ENCODE measurements around the gene RNASE1.

RNASE1 gene

DNA sequence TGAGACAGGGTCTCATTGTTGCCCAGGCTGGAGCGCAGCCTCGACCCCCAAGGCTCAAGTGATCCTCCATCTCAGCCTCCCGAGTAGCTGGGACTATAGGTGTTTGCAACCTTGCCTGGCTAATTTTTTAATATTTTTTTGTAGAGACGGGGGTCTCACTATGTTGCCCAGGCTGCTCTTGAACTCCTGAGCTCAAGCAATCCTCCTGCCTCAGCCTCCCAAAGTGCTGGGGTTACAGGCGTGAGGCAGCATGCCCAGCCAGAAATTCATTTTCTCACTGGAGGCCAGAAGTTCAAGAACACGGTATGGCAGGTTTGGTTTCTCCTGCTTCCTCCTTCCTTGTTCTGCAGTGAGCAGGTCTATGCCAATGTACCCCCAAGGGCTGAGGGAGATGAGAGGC, 3.7 kb downstream of the RNASE1 start:
- DNase-seq (ENCODE audit: low spot score) = no peak
- Mint-ChIP-seq H3K9me3 (no peaks in the 10 kb centered on the region), H3K36me3 (ENCODE audit: low read depth) (no peaks in the 10 kb centered on the region), H3K27me3 (ENCODE audit: low read depth) (peaks cover 7% of the 10 kb centered on the region), H3K27ac (no peak overlapping the region), H3K4me1 (ENCODE audit: low read depth) (peaks cover 5% of the 10 kb centered on the region), H3K4me3 (no peak overlapping the region)

DNA sequence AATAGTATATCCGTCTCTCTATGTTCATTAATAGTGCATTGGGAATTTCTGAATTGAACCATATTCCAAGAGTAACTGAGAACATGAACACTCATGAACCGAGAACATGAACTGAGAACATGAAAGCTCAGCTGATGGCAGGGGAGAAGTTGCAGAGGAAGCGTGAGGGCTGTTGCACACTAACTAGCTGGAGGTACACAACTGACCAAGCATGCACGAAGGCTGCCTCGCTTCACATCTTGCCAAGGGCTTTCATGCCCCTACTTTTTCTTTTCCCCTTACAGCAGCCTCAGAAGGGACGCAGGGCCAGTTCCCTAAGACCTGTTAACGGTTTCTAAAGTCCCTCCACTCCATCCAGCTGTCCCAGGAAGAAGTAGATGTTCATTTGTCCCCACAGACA, 4.3 kb downstream of the RNASE1 start:
- no peak for DNase-seq (ENCODE audit: low spot score)
- H3K9me3 Mint-ChIP-seq = no peaks in the 10 kb centered on the region
- no peaks in the 10 kb centered on the region for H3K36me3 Mint-ChIP-seq (ENCODE audit: low read depth)
- H3K4me3 Mint-ChIP-seq = no peak overlapping the region
- no peak overlapping the region for H3K27ac Mint-ChIP-seq
- H3K4me1 Mint-ChIP-seq (ENCODE audit: low read depth) = peaks cover 5% of the 10 kb centered on the region
- peaks cover 7% of the 10 kb centered on the region for H3K27me3 Mint-ChIP-seq (ENCODE audit: low read depth)

DNA sequence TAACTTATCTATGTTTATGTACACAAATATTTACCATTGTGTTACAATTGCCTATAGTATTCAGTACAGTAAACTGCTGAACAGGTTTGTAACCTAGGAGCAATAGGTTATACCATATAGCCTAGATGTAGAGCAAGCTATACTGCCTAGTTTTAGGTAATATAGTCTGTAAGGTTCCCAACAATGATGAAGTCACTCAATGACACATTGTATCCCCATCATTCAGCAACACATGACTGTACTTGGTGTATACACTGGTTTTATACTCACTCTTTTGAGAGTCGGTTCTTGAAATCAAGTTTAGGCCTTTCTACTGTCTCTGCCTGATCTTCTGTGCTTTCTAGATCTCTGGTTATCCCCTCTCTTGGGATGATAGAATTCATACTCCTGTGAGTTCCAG, 5.5 kb downstream of the RNASE1 start:
- Mint-ChIP-seq H3K9me3 (no peaks in the 10 kb centered on the region), H3K4me1 (ENCODE audit: low read depth) (peaks cover 4% of the 10 kb centered on the region), H3K27ac (no peak overlapping the region), H3K4me3 (no peak overlapping the region), H3K27me3 (ENCODE audit: low read depth) (peaks cover 7% of the 10 kb centered on the region), H3K36me3 (ENCODE audit: low read depth) (no peaks in the 10 kb centered on the region)
- DNase-seq (ENCODE audit: low spot score) = no peak

DNA sequence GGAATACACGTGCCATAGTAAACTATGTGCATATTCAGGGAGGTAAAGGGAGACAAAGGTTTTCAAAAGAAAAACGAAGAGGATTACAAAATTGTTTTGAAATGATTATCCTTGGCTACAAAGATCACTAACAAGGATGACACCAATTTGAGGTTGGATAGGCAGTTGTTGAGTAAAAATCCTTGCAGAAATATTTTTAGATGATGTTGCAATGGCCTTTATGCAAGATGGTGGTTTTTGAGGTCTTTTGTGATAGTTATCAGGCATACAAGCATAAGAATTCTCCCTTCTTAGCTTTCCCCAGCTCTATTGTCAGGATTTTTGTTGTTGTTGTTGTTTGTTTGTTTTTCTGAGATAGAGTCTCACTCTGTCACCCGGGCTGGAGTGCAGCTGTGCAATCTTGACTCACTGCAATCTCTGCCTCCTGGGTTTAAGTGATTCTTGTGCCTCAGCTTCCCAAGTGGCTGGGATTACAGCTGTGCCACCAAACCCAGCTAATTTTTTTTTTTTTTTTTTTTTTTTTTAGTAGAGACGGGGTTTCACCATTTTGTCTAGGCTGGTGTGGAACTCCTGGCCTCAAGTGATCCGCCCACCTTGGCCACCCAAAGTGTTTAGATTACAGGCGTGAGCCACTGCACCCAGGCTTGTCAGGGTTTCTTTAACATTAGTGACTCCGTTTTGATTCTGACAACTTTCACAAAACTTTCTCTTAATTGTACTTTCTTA, 7.8 kb downstream of the RNASE1 start:
- H3K27ac Mint-ChIP-seq = no peak overlapping the region
- no peaks in the 10 kb centered on the region for H3K9me3 Mint-ChIP-seq
- H3K4me1 Mint-ChIP-seq (ENCODE audit: low read depth) = peaks cover 3% of the 10 kb centered on the region

DNA sequence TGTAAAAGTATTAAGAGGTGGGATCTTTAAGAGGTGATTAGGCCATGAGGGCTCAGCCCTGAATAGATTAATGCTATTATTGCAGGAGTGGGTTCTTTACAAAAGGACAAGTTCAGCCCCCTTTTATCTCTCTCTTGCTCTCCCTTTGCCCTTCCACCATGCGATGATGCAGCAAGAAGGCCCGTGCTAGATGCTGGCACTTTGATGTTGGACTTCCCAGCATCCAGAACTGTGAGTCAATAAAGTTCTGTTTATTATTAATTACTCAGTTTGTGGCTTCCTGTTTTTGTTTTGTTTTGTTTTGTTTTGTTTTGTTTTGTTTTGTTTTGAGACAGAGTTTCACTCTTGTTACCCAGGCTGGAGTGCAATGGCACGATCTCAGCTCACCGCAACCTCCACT, 10.1 kb downstream of the RNASE1 start:
- no peak for DNase-seq (ENCODE audit: low spot score)
- Mint-ChIP-seq H3K36me3 (ENCODE audit: low read depth) (no peaks in the 10 kb centered on the region), H3K4me1 (ENCODE audit: low read depth) (peaks cover 6% of the 10 kb centered on the region), H3K27me3 (ENCODE audit: low read depth) (no peaks in the 10 kb centered on the region), H3K4me3 (no peak overlapping the region), H3K27ac (no peak overlapping the region), H3K9me3 (no peaks in the 10 kb centered on the region)

More for the DNA sequence above, 7.8 kb downstream of the RNASE1 start:
- Mint-ChIP-seq H3K4me3 (no peak overlapping the region), H3K36me3 (ENCODE audit: low read depth) (no peaks in the 10 kb centered on the region), H3K27me3 (ENCODE audit: low read depth) (peaks cover 2% of the 10 kb centered on the region)
- no peak for DNase-seq (ENCODE audit: low spot score)

DNA sequence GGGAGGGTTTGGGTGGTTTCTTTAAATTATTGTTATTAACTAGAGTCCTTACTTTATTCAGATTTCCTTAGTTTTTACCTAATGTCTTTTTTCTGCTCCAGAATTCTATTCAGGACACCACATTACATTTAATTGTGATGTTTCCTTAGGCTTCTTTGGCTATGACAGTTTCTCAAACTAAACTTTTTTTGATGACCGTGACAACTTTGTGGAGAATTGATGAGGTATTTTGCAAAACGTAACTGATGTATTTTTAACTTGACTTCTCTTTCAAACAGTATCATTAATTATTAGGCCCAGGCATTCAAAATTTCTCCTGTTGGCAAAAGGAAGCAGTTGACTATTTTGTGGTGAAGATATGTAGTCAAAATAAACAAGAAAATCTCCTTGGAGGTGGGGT, 11.0 kb downstream of the RNASE1 start:
- DNase-seq (ENCODE audit: low spot score) = no peak
- Mint-ChIP-seq H3K9me3 (no peaks in the 10 kb centered on the region), H3K27ac (no peak overlapping the region), H3K36me3 (ENCODE audit: low read depth) (no peaks in the 10 kb centered on the region), H3K27me3 (ENCODE audit: low read depth) (no peaks in the 10 kb centered on the region), H3K4me1 (ENCODE audit: low read depth) (peaks cover 6% of the 10 kb centered on the region), H3K4me3 (no peak overlapping the region)

DNA sequence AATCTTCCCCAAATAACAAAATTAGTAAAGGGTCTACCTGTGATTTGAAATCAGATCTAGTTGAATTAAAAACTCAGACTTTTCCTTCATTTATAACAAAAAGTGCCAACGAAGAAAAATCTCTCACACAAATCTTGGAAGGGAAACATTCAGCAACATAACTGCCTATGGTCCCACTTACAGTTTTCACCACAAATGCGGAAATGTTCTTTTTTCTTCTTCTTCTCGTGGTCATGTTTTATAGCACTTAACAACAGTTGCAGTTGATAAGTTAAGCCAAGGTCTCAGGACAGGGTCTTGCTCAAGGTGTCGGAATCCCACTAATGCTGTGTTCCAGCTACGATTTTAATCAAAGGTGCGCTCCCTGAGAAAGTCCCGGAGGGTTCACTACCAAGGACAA, 11.5 kb downstream of the RNASE1 start:
- Mint-ChIP-seq H3K4me1 (ENCODE audit: low read depth) (peaks cover 6% of the 10 kb centered on the region), H3K27ac (no peak overlapping the region), H3K9me3 (no peaks in the 10 kb centered on the region), H3K36me3 (ENCODE audit: low read depth) (no peaks in the 10 kb centered on the region), H3K4me3 (no peak overlapping the region), H3K27me3 (ENCODE audit: low read depth) (no peaks in the 10 kb centered on the region)
- DNase-seq (ENCODE audit: low spot score) = no peak

DNA sequence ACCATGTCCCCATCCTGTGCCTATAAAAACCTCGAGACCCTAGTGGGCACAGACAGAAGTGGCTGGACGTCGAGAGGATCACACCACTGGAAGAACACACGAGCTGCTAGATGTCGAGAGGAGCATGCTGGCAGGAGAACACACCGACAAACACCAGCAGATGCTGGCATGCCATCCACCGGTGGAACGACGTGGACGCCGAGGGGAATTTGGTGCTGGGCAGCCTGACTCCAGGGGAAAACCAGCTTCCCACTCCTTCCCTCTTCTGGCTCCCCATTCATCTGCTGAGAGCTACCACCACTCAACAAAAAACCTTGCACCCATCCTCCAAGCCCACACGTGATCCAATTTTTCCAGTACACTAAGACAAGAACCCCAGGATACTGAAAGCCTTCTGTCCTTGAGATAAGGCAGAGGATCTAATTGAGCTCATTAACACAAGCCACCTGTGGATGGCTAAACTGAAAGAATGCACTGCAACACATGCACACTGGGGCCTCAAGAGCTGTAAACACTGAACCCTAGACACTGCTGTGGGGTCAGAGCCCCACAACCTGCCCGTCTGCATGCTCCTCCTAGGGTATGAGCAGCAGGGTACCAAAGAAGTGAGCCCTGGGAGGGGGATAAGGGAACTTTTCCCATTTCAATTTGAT, 12.1 kb downstream of the RNASE1 start:
- Mint-ChIP-seq H3K4me1 (ENCODE audit: low read depth) (peaks cover 6% of the 10 kb centered on the region), H3K36me3 (ENCODE audit: low read depth) (no peaks in the 10 kb centered on the region), H3K27ac (no peak overlapping the region), H3K4me3 (no peak overlapping the region), H3K27me3 (ENCODE audit: low read depth) (no peaks in the 10 kb centered on the region), H3K9me3 (no peaks in the 10 kb centered on the region)
- DNase-seq (ENCODE audit: low spot score) = no peak

DNA sequence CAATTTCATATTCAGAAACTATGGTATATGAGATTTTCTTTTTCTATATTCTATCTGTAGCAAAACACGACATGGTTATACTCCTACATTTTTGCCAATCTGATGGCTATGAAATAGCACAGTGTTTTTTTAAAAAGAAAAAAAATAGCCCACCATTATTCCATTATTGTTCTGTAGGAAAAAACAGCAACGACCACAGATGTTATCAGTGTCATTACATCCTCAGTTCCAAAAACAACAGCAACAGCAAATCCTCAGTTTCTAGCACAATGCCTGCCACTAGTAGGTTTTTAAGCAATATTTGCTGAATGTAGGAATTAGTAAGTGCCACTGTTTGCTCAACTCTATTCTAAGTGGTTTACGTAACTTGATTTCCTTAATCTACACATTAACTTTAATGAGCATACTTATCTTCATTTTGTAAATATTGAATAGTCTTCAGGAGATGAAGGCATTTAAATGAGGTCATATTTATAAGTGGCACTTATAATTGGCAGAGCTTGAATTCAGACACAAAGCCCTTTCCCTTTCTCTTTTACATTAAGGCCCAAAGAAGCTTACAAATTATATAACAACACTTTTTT, 13.3 kb downstream of the RNASE1 start:
- H3K9me3 Mint-ChIP-seq = no peaks in the 10 kb centered on the region

DNA sequence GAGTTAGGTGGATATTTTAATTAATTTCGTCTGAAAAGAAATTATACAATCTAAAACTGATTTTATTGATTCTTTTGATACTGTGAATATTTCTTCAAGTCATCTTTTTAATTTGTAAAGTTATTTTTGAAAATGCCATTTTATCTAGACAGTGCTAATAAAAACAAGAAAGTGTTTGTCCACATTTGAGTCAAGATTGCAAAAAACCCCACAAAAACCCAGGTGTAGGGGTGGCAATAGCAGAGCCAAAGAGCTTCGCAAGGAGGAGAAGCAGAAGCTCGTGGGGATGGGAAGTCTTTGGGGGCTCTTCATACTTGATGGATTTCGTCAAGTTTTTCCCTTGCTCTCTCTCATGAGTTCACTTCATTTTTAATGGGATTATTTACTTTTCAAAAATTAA, 15.6 kb downstream of the RNASE1 start:
- no peak overlapping the region for H3K4me3 Mint-ChIP-seq
- H3K9me3 Mint-ChIP-seq = no peaks in the 10 kb centered on the region
- H3K27me3 Mint-ChIP-seq (ENCODE audit: low read depth) = peaks cover 2% of the 10 kb centered on the region
- H3K4me1 Mint-ChIP-seq (ENCODE audit: low read depth) = peaks cover 10% of the 10 kb centered on the region
- H3K27ac Mint-ChIP-seq = no peak overlapping the region
- DNase-seq (ENCODE audit: low spot score) = no peak
- no peaks in the 10 kb centered on the region for H3K36me3 Mint-ChIP-seq (ENCODE audit: low read depth)

More for the DNA sequence above, 13.3 kb downstream of the RNASE1 start:
- Mint-ChIP-seq H3K36me3 (ENCODE audit: low read depth) (no peaks in the 10 kb centered on the region), H3K4me3 (no peak overlapping the region), H3K27me3 (ENCODE audit: low read depth) (peaks cover 2% of the 10 kb centered on the region), H3K27ac (no peak overlapping the region), H3K4me1 (ENCODE audit: low read depth) (peaks cover 3% of the 10 kb centered on the region)
- DNase-seq (ENCODE audit: low spot score) = no peak

DNA sequence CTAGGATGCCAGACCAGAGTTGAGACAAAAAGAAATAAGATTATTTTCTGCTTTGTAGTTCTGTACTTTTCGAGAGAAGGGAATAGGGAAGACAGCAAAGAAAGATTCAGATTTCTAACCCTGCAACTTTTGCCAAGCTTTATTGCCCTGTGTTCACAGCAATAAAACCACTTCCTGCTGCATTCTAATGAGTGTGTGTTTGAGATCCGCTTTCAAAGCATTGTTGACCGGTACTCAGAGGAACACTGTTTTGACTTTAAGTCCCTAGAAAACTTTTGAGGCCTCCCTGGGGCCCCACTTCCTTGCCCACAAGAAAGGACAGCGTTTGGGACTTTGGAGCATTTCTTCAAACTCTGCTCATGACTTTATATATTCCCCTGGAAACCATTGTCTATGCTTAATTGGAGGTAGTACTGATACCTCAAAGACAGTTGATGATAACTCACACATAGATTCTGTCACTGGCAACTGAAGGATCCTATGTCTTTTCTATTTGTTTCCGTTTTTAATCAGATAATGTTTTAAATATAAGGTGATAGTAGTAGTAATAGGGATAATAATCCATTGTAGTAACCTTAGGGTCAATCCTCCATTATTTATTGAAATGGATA, 20.3 kb downstream of the RNASE1 start:
- peak overlapping the region; percentile 87 for H3K4me3 Mint-ChIP-seq
- H3K4me1 Mint-ChIP-seq (ENCODE audit: low read depth) = peaks cover 21% of the 10 kb centered on the region
- H3K9me3 Mint-ChIP-seq = no peaks in the 10 kb centered on the region
- DNase-seq (ENCODE audit: low spot score) = peak; percentile 8
- peak overlapping the region; percentile 71 for H3K27ac Mint-ChIP-seq
- H3K27me3 Mint-ChIP-seq (ENCODE audit: low read depth) = peaks cover 8% of the 10 kb centered on the region
- H3K36me3 Mint-ChIP-seq (ENCODE audit: low read depth) = no peaks in the 10 kb centered on the region

DNA sequence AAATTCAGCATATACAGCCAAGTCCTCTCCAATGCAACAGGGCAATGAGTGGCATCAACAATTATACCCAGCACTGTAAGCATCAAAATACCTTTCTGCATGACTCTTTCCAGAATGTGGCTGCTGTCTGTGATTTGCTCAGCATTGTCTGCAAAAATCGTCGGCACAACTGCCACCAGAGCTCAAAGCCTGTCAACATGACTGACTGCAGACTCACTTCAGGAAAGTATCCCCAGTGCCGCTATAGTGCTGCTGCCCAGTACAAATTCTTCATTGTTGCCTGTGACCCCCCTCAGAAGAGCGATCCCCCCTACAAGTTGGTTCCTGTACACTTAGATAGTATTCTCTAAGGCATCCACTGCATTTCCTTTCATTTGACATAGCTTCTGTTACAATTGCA, 20.8 kb downstream of the RNASE1 start:
- Mint-ChIP-seq H3K27me3 (ENCODE audit: low read depth) (peaks cover 8% of the 10 kb centered on the region), H3K4me1 (ENCODE audit: low read depth) (peaks cover 21% of the 10 kb centered on the region), H3K9me3 (no peaks in the 10 kb centered on the region), H3K27ac (peak overlapping the region; percentile 71), H3K36me3 (ENCODE audit: low read depth) (no peaks in the 10 kb centered on the region), H3K4me3 (peak overlapping the region; percentile 87)
- DNase-seq (ENCODE audit: low spot score) = no peak

DNA sequence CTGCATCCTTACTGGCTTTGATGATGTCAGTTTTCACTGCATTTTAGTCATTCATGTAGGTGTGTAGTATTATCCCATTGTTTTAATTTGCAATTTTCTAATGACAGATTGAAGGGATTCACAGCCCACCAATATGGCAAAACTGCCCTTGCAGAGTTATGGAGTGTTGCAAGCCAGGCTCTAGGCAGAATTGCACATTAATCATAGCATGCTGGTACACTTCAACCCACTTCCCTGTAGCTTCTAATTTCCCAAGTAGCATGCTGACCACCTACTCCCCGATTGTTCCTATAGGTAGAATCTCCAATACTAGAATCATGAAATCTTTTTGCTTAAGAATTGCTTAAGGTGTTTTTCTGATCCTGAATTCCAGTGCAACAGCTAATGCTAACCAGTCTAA, 26.7 kb downstream of the RNASE1 start:
- peaks cover 4% of the 10 kb centered on the region for H3K4me1 Mint-ChIP-seq (ENCODE audit: low read depth)

DNA sequence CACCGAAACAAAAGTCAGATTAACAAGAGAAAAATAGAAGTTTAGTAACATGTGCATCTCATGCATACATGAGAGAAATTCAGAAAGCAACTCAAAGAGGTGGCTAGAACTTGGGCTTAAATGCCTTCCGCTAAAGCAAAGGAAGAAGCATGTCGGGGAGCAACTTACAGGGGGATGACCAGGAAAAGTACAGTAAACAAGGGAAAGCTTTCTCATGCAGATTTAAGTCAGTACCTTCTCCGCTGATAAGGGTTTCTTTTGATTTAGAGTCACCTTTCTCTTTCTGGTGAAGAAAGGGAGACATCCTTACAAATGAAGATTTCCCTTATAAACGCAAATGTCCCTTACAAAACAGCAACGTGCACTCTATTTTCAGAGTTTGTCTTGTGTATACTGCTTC, 27.6 kb downstream of the RNASE1 start:
- H3K4me1 Mint-ChIP-seq (ENCODE audit: low read depth) = no peaks in the 10 kb centered on the region
- H3K9me3 Mint-ChIP-seq = no peaks in the 10 kb centered on the region
- H3K4me3 Mint-ChIP-seq = no peak overlapping the region
- no peaks in the 10 kb centered on the region for H3K36me3 Mint-ChIP-seq (ENCODE audit: low read depth)
- H3K27ac Mint-ChIP-seq = no peak overlapping the region
- no peak for DNase-seq (ENCODE audit: low spot score)
- H3K27me3 Mint-ChIP-seq (ENCODE audit: low read depth) = peaks cover 29% of the 10 kb centered on the region

More for the DNA sequence above, 26.7 kb downstream of the RNASE1 start:
- Mint-ChIP-seq H3K9me3 (no peaks in the 10 kb centered on the region), H3K4me3 (no peak overlapping the region), H3K36me3 (ENCODE audit: low read depth) (no peaks in the 10 kb centered on the region), H3K27me3 (ENCODE audit: low read depth) (peaks cover 25% of the 10 kb centered on the region), H3K27ac (no peak overlapping the region)
- no peak for DNase-seq (ENCODE audit: low spot score)

All from T-helper 2 cell treated with Interferon-gamma antibody and Interleukin-4, amounts not matched to agents 5 μg/mL and 100 μg/mL, for 36 hours (primary cell).